Measurements from ENCODE around the gene GPR153.

Gene GPR153

DNA sequence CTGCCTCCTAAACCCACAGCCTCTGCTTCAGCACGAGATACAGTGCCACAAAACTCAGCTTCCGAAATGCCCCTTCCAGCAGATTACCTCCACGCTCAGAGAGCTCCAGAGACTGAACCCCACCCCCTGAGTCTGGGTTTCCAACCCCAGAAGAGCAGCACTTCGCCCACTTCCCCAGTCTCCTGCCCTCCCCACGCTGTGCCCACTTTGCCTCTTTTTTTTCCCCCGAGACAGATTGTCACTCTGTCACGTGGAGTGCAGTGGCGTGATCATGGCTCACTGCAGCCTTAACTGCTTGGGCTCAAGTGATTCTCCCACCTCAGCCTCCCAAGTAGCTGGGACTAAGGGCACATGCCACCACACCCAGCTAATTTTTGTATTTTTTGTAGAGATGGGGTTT lies 35.2 kb downstream of the GPR153 start:
- peak overlapping the region; percentile 17 for H2BK12ac ChIP-seq (ENCODE audit: low read length)
- DNase-seq, result no peak
- no peak overlapping the region for H4K8ac ChIP-seq (ENCODE audit: low read depth, low read length)
- peaks cover 48 to 54% of the 10 kb centered on the region in 2 experiments for H3K36me3 ChIP-seq (ENCODE audit: control insufficient read depth in 1 of 2, insufficient read depth in 2 of 2, low read length in 2 of 2)
- H3K9me3 ChIP-seq (ENCODE audit: insufficient read depth, low read depth, low read length), result no peaks in the 10 kb centered on the region
- H2BK5ac ChIP-seq (ENCODE audit: low read depth, low read length, poor library complexity), result no peak overlapping the region
- H2BK120ac ChIP-seq (ENCODE audit: insufficient read depth, low read length, poor library complexity), result no peak overlapping the region
- no peaks in the 10 kb centered on the region for H3K79me1 ChIP-seq (ENCODE audit: low read length)
- H3K4me3 ChIP-seq (ENCODE audit: low read depth, low read length), result no peak overlapping the region
- no peak overlapping the region for H3K4ac ChIP-seq (ENCODE audit: low read depth, low read length)
- no peak overlapping the region for H3K27ac ChIP-seq (ENCODE audit: low read depth, low read length)
- H3K18ac ChIP-seq (ENCODE audit: low read length), result no peak overlapping the region
- H4K91ac ChIP-seq (ENCODE audit: low read depth, low read length), result no peak overlapping the region
- no peak overlapping the region for H3K14ac ChIP-seq (ENCODE audit: low read length)
- no peaks in the 10 kb centered on the region for H3K27me3 ChIP-seq (ENCODE audit: insufficient read depth, low read length)
- no peak overlapping the region for H2AK5ac ChIP-seq (ENCODE audit: low read length)
- no peaks in the 10 kb centered on the region for H3K79me2 ChIP-seq (ENCODE audit: control insufficient read depth, insufficient read depth, low read length, poor library complexity)
- no peak overlapping the region for H3K4me2 ChIP-seq (ENCODE audit: low read length)
- peak overlapping the region; percentile 16 for H3K9ac ChIP-seq (ENCODE audit: low read length)
- no CpG with 5 or more reads among the region's 8 CpGs for WGBS (ENCODE audit: extremely low coverage, insufficient coverage, insufficient read length)
- no peak overlapping the region for H4K12ac ChIP-seq (ENCODE audit: low read depth, low read length)
- no peak overlapping the region for H2AFZ ChIP-seq (ENCODE audit: insufficient read depth, low read length, poor library complexity)
- H3K23ac ChIP-seq (ENCODE audit: low read length), result no peak overlapping the region
- H3K4me1 ChIP-seq (ENCODE audit: control insufficient read depth in 1 of 2, insufficient read depth in 2 of 2, low read length in 2 of 2), result peaks cover 0 to 2% of the 10 kb centered on the region in 2 experiments

- no peak overlapping the region for H4K8ac ChIP-seq (ENCODE audit: low read depth, low read length)
- no peak overlapping the region for H4K12ac ChIP-seq (ENCODE audit: low read depth, low read length)
- H3K79me1 ChIP-seq (ENCODE audit: low read length), result no peaks in the 10 kb centered on the region
- H2AFZ ChIP-seq (ENCODE audit: insufficient read depth, low read length, poor library complexity), result no peak overlapping the region
- no peaks in the 10 kb centered on the region for H3K9me3 ChIP-seq (ENCODE audit: insufficient read depth, low read depth, low read length)
- H4K91ac ChIP-seq (ENCODE audit: low read depth, low read length), result no peak overlapping the region
- H3K4me3 ChIP-seq (ENCODE audit: low read depth, low read length), result no peak overlapping the region
- peaks cover 3 to 5% of the 10 kb centered on the region in 2 experiments for H3K4me1 ChIP-seq (ENCODE audit: control insufficient read depth in 1 of 2, insufficient read depth in 2 of 2, low read length in 2 of 2)
- H3K4me2 ChIP-seq (ENCODE audit: low read length), result no peak overlapping the region
- no peak overlapping the region for H3K9ac ChIP-seq (ENCODE audit: low read length)
- no peaks in the 10 kb centered on the region for H3K79me2 ChIP-seq (ENCODE audit: control insufficient read depth, insufficient read depth, low read length, poor library complexity)
- no peaks in the 10 kb centered on the region for H3K27me3 ChIP-seq (ENCODE audit: insufficient read depth, low read length)
- peak in 1 of 2 donors; percentile 19 for DNase-seq
- WGBS (ENCODE audit: extremely low coverage, insufficient coverage, insufficient read length), result no CpG with 5 or more reads among the region's 15 CpGs
- no peak overlapping the region for H3K14ac ChIP-seq (ENCODE audit: low read length)
- H2BK5ac ChIP-seq (ENCODE audit: low read depth, low read length, poor library complexity), result no peak overlapping the region
- no peak overlapping the region for H2AK5ac ChIP-seq (ENCODE audit: low read length)
- H3K23ac ChIP-seq (ENCODE audit: low read length), result no peak overlapping the region
- no peak overlapping the region for H2BK120ac ChIP-seq (ENCODE audit: insufficient read depth, low read length, poor library complexity)
- H3K18ac ChIP-seq (ENCODE audit: low read length), result no peak overlapping the region
- H3K4ac ChIP-seq (ENCODE audit: low read depth, low read length), result no peak overlapping the region
- H3K27ac ChIP-seq (ENCODE audit: low read depth, low read length), result no peak overlapping the region
- H2BK12ac ChIP-seq (ENCODE audit: low read length), result no peak overlapping the region
- peaks cover 43 to 48% of the 10 kb centered on the region in 2 experiments for H3K36me3 ChIP-seq (ENCODE audit: control insufficient read depth in 1 of 2, insufficient read depth in 2 of 2, low read length in 2 of 2)
Observed at GRCh38 chr1:6224718-6225117, 36.2 kb downstream of the GPR153 start.

- Histone ChIP-seq H3K4me2 (ENCODE audit: low read length) (no peak overlapping the region), H2BK120ac (ENCODE audit: insufficient read depth, low read length, poor library complexity) (no peak overlapping the region), H4K8ac (ENCODE audit: low read depth, low read length) (no peak overlapping the region), H3K18ac (ENCODE audit: low read length) (no peak overlapping the region), H4K12ac (ENCODE audit: low read depth, low read length) (no peak overlapping the region), H3K9me3 (ENCODE audit: insufficient read depth, low read depth, low read length) (no peaks in the 10 kb centered on the region), H3K4me3 (ENCODE audit: low read depth, low read length) (no peak overlapping the region), H3K4ac (ENCODE audit: low read depth, low read length) (no peak overlapping the region), H3K4me1 (ENCODE audit: control insufficient read depth in 1 of 2, insufficient read depth in 2 of 2, low read length in 2 of 2) (peaks cover 3 to 5% of the 10 kb centered on the region in 2 experiments), H2BK12ac (ENCODE audit: low read length) (no peak overlapping the region), H3K27ac (ENCODE audit: low read depth, low read length) (no peak overlapping the region), H3K23ac (ENCODE audit: low read length) (no peak overlapping the region), H4K91ac (ENCODE audit: low read depth, low read length) (no peak overlapping the region), H3K9ac (ENCODE audit: low read length) (no peak overlapping the region), H3K79me1 (ENCODE audit: low read length) (no peaks in the 10 kb centered on the region), H3K36me3 (ENCODE audit: control insufficient read depth in 1 of 2, insufficient read depth in 2 of 2, low read length in 2 of 2) (peaks cover 41 to 45% of the 10 kb centered on the region in 2 experiments), H3K79me2 (ENCODE audit: control insufficient read depth, insufficient read depth, low read length, poor library complexity) (no peaks in the 10 kb centered on the region), H2AFZ (ENCODE audit: insufficient read depth, low read length, poor library complexity) (no peak overlapping the region), H3K14ac (ENCODE audit: low read length) (no peak overlapping the region), H2AK5ac (ENCODE audit: low read length) (no peak overlapping the region), H2BK5ac (ENCODE audit: low read depth, low read length, poor library complexity) (no peak overlapping the region), H3K27me3 (ENCODE audit: insufficient read depth, low read length) (no peaks in the 10 kb centered on the region)
- no CpG with 5 or more reads among the region's 13 CpGs for WGBS (ENCODE audit: extremely low coverage, insufficient coverage, insufficient read length)
- DNase-seq, result no peak
Observed at GRCh38 chr1:6223617-6224016, 37.3 kb downstream of the GPR153 start.

DNA sequence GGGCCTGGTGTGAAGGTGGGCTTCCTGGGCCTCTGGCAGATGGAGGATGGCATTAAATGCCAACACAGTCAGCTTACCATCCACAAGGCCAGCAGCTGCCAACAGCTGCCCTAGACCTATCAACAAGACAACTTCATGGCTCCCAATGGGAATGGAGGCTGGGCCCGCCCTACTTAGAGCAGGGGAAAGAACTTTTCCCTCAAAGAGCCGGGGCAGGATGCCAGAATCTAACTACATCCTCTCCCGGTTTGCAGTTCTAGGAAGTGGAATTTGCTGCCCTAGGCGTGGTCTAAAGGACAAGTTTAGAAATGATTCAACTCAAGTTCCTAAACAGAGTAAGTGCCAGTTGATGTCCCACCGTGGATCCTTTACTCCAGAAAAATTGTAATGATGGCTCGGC lies 38.3 kb downstream of the GPR153 start:
- Histone ChIP-seq H4K91ac (ENCODE audit: low read depth, low read length) (no peak overlapping the region), H3K79me2 (ENCODE audit: control insufficient read depth, insufficient read depth, low read length, poor library complexity) (no peaks in the 10 kb centered on the region), H3K14ac (ENCODE audit: low read length) (no peak overlapping the region), H3K27me3 (ENCODE audit: insufficient read depth, low read length) (no peaks in the 10 kb centered on the region), H3K36me3 (ENCODE audit: control insufficient read depth in 1 of 2, insufficient read depth in 2 of 2, low read length in 2 of 2) (peaks cover 41% of the 10 kb centered on the region in 2 experiments), H4K12ac (ENCODE audit: low read depth, low read length) (no peak overlapping the region), H2AK5ac (ENCODE audit: low read length) (no peak overlapping the region), H2AFZ (ENCODE audit: insufficient read depth, low read length, poor library complexity) (no peak overlapping the region), H4K8ac (ENCODE audit: low read depth, low read length) (no peak overlapping the region), H3K18ac (ENCODE audit: low read length) (no peak overlapping the region), H3K4me1 (ENCODE audit: control insufficient read depth in 1 of 2, insufficient read depth in 2 of 2, low read length in 2 of 2) (peaks cover 3 to 5% of the 10 kb centered on the region in 2 experiments), H3K27ac (ENCODE audit: low read depth, low read length) (no peak overlapping the region), H2BK5ac (ENCODE audit: low read depth, low read length, poor library complexity) (no peak overlapping the region), H3K9me3 (ENCODE audit: insufficient read depth, low read depth, low read length) (no peaks in the 10 kb centered on the region), H3K4ac (ENCODE audit: low read depth, low read length) (no peak overlapping the region), H2BK120ac (ENCODE audit: insufficient read depth, low read length, poor library complexity) (no peak overlapping the region), H3K9ac (ENCODE audit: low read length) (no peak overlapping the region), H3K23ac (ENCODE audit: low read length) (no peak overlapping the region), H3K4me3 (ENCODE audit: low read depth, low read length) (no peak overlapping the region), H3K79me1 (ENCODE audit: low read length) (no peaks in the 10 kb centered on the region), H3K4me2 (ENCODE audit: low read length) (no peak overlapping the region), H2BK12ac (ENCODE audit: low read length) (no peak overlapping the region)
- WGBS (ENCODE audit: extremely low coverage, insufficient coverage, insufficient read length), result no CpG with 5 or more reads among the region's 6 CpGs
- peak in 1 of 2 donors; percentile 12 for DNase-seq
